ENCODE measurements around the gene SMURF2. TPM values are rescaled to one million over a fixed set of nuclear protein-coding genes. Genes with fewer than 3 reads are reported as not detected.

The SMURF2 gene
- total RNA-seq, 1 donor from 2014 or later: 42.3 TPM

- H3K27me3 Mint-ChIP-seq (ENCODE audit: unreplicated experiment): no peaks in the 10 kb centered on the region
- H3K4me1 Mint-ChIP-seq (ENCODE audit: unreplicated experiment): peaks cover 18% of the 10 kb centered on the region
- H3K27ac Mint-ChIP-seq (ENCODE audit: unreplicated experiment): peak overlapping the region; percentile 65
- no peak for DNase-seq (ENCODE audit: extremely low spot score, unreplicated experiment)
- H3K4me3 Mint-ChIP-seq (ENCODE audit: unreplicated experiment): no peak overlapping the region
- H3K36me3 Mint-ChIP-seq (ENCODE audit: unreplicated experiment): peaks cover 24% of the 10 kb centered on the region
- H3K9me3 Mint-ChIP-seq (ENCODE audit: unreplicated experiment): no peaks in the 10 kb centered on the region
- no peak for TF ChIP-seq CTCF (IDR thresholded peaks at IDR 0.05)
These were observed 86.7 kb downstream of the SMURF2 start for GRCh38 chr17:64575431-64575830.

- TF ChIP-seq CTCF (IDR thresholded peaks at IDR 0.05): no peak
- Mint-ChIP-seq H3K4me1 (ENCODE audit: unreplicated experiment) (peaks cover 18% of the 10 kb centered on the region), H3K9me3 (ENCODE audit: unreplicated experiment) (no peaks in the 10 kb centered on the region), H3K27me3 (ENCODE audit: unreplicated experiment) (no peaks in the 10 kb centered on the region), H3K27ac (ENCODE audit: unreplicated experiment) (no peak overlapping the region), H3K36me3 (ENCODE audit: unreplicated experiment) (peaks cover 20% of the 10 kb centered on the region), H3K4me3 (ENCODE audit: unreplicated experiment) (no peak overlapping the region)
- no peak for DNase-seq (ENCODE audit: extremely low spot score, unreplicated experiment)
These were observed 87.5 kb downstream of the SMURF2 start for GRCh38 chr17:64574646-64575045.

- peaks cover 17% of the 10 kb centered on the region for H3K36me3 Mint-ChIP-seq (ENCODE audit: unreplicated experiment)
- H3K9me3 Mint-ChIP-seq (ENCODE audit: unreplicated experiment): no peaks in the 10 kb centered on the region
- peak overlapping the region; percentile 27 for H3K27ac Mint-ChIP-seq (ENCODE audit: unreplicated experiment)
- H3K27me3 Mint-ChIP-seq (ENCODE audit: unreplicated experiment): no peaks in the 10 kb centered on the region
- no peak for TF ChIP-seq CTCF (IDR thresholded peaks at IDR 0.05)
- H3K4me1 Mint-ChIP-seq (ENCODE audit: unreplicated experiment): peaks cover 17% of the 10 kb centered on the region
- DNase-seq (ENCODE audit: extremely low spot score, unreplicated experiment): no peak
- no peak overlapping the region for H3K4me3 Mint-ChIP-seq (ENCODE audit: unreplicated experiment)
These were observed 88.9 kb downstream of the SMURF2 start for GRCh38 chr17:64573214-64573613.

GRCh38 chr17:64572682-64573154 lies 89.4 kb downstream of the SMURF2 start:
- H3K4me3 Mint-ChIP-seq (ENCODE audit: unreplicated experiment): no peak overlapping the region
- no peaks in the 10 kb centered on the region for H3K9me3 Mint-ChIP-seq (ENCODE audit: unreplicated experiment)
- H3K27me3 Mint-ChIP-seq (ENCODE audit: unreplicated experiment): no peaks in the 10 kb centered on the region
- H3K4me1 Mint-ChIP-seq (ENCODE audit: unreplicated experiment): peaks cover 17% of the 10 kb centered on the region
- no peak for DNase-seq (ENCODE audit: extremely low spot score, unreplicated experiment)
- no peak for TF ChIP-seq CTCF (IDR thresholded peaks at IDR 0.05)
- H3K27ac Mint-ChIP-seq (ENCODE audit: unreplicated experiment): peak overlapping the region; percentile 45
- peaks cover 15% of the 10 kb centered on the region for H3K36me3 Mint-ChIP-seq (ENCODE audit: unreplicated experiment)

- no peak for TF ChIP-seq CTCF (IDR thresholded peaks at IDR 0.05)
- H3K27me3 Mint-ChIP-seq (ENCODE audit: unreplicated experiment): no peaks in the 10 kb centered on the region
- H3K27ac Mint-ChIP-seq (ENCODE audit: unreplicated experiment): peak overlapping the region; percentile 12
- H3K36me3 Mint-ChIP-seq (ENCODE audit: unreplicated experiment): peaks cover 18% of the 10 kb centered on the region
- H3K4me1 Mint-ChIP-seq (ENCODE audit: unreplicated experiment): peaks cover 17% of the 10 kb centered on the region
- no peak overlapping the region for H3K4me3 Mint-ChIP-seq (ENCODE audit: unreplicated experiment)
- H3K9me3 Mint-ChIP-seq (ENCODE audit: unreplicated experiment): no peaks in the 10 kb centered on the region
- no peak for DNase-seq (ENCODE audit: extremely low spot score, unreplicated experiment)
These were observed 90.4 kb downstream of the SMURF2 start for GRCh38 chr17:64571746-64572145.

Data from osteocyte (in vitro differentiated cells).